ENCODE results near the gene ARHGEF18. TPM values are rescaled to one million over a fixed set of nuclear protein-coding genes. Genes with fewer than 3 reads are reported as not detected.

Gene ARHGEF18
- total and polyA plus RNA-seq, 2 of the 13 experiments (the other 11 are each of a cell fraction or from before 2014, with no cell fraction given): 4.2 to 17.5 TPM

GRCh38 chr19:7371001-7371400 lies 22.3 kb downstream of the ARHGEF18 start:
- Histone ChIP-seq H2AFZ (ENCODE audit: low read length) (no peak overlapping the region), H3K4me2 (ENCODE audit: low read depth, low read length) (no peak overlapping the region), H3K79me2 (ENCODE audit: insufficient read depth, low read length) (no peaks in the 10 kb centered on the region), H3K27ac (ENCODE audit: extremely low read length, insufficient read depth, low read length) (no peak overlapping the region), H4K20me1 (ENCODE audit: insufficient read depth, low read length) (no peaks in the 10 kb centered on the region), H3K9me3 (ENCODE audit: low read length) (no peaks in the 10 kb centered on the region), H3K4me1 (ENCODE audit: insufficient read depth, low read length) (peaks cover 1% of the 10 kb centered on the region; the same call in 1 of the 2 replicates), H3K4me3 (replicated peaks in 1 of 3; ENCODE audit: insufficient read depth in 1 of 3, low read depth in 2 of 3, low read length in 3 of 3) (no peak overlapping the region), H3K27me3 (ENCODE audit: control insufficient read depth in 1 of 2, insufficient read depth in 2 of 2, low read length in 2 of 2) (peaks cover 1 to 18% of the 10 kb centered on the region in 2 experiments; a peak in 3 of 5 replicates), H3K9ac (ENCODE audit: insufficient read depth, low read depth, low read length) (no peak overlapping the region), H3K36me3 (replicated peaks in 1 of 2; ENCODE audit: control insufficient read depth in 1 of 2, insufficient read depth in 2 of 2, low read length in 2 of 2) (no peaks in the 10 kb centered on the region)
- 44% methylated on average over 3 of the region's 3 CpGs for WGBS (ENCODE audit: low lambda C conversion rate)
- in situ Hi-C loops (cut with HindIII; ENCODE audit: extremely low pct_ligation_motif_present, low pct_unique_long_range_greater_than_20kb): no loop called here
- FAIRE-seq (no peak), DNase-seq (ENCODE audit: low spot score) (no peak), ATAC-seq (no peak)
- intact Hi-C loops (cut with micrococcal nuclease; ENCODE audit: unreplicated experiment): no loop called here
- POLR2A ChIA-PET: no interaction called here
- no TSS peak for BruUV-seq (replicated peaks)
- CTCF ChIA-PET (ENCODE audit: low intra/inter-chr PET ratio, low total read pairs): no interaction called here
- TF ChIP-seq FOXP1 (IDR thresholded peaks at IDR 0.05) (no peak), FOXP1 (CRISPR knock-in tag; IDR thresholded peaks at IDR 0.05) (no peak), ATF4 (CRISPR knock-in tag; IDR thresholded peaks at IDR 0.05) (no peak), ZNF18 (CRISPR knock-in tag; IDR thresholded peaks at IDR 0.05; ENCODE audit: insufficient replicate concordance) (no peak), SAP130 (CRISPR knock-in tag; IDR thresholded peaks at IDR 0.05; ENCODE audit: low read depth) (no peak), HMGA1 (CRISPR knock-in tag; conservative IDR thresholded peaks at IDR 0.05) (no peak), ZNF646 (CRISPR knock-in tag; IDR thresholded peaks at IDR 0.05) (no peak), SMARCE1 (IDR thresholded peaks at IDR 0.05; ENCODE audit: borderline replicate concordance) (no peak), TFDP1 (CRISPR knock-in tag; IDR thresholded peaks at IDR 0.05; ENCODE audit: borderline replicate concordance) (no peak), TOE1 (CRISPR knock-in tag; IDR thresholded peaks at IDR 0.05) (no peak), ZNF841 (CRISPR knock-in tag; IDR thresholded peaks at IDR 0.05; ENCODE audit: borderline replicate concordance) (no peak), ATF2 (CRISPR knock-in tag; IDR thresholded peaks at IDR 0.05) (no peak), MXD4 (CRISPR knock-in tag; IDR thresholded peaks at IDR 0.05) (no peak)

Measured in HepG2 (cell line).